Uterus (tissue), 2 donors: ENCODE measurements around the gene PTPRD.

Source experiments
- POLR2A ChIP-seq, 2 donors: fragments of 450-650 bp; IDR thresholded peaks; one replicate each; pipeline ENCODE4 v1.6.1; 2016; ENCODE audit warnings: antibody characterized with exemption in 2 of 2, mild to moderate bottlenecking in 1 of 2, moderate library complexity in 1 of 2
- TF ChIP-seq, protein P1 (sequence below), 4 experiments: fragments of 200-600 bp in 2 of 4; fragments of 450-650 bp in 2 of 4; sonication (generic) in 2 of 4; IDR thresholded peaks; one replicate each; pipeline ENCODE4 v1.5.1; 2016 to 2019; ENCODE audit warnings: antibody characterized with exemption in 4 of 4, mild to moderate bottlenecking in 2 of 4, moderate library complexity in 1 of 4

GRCh38 chr9:8750639-8751051, 1862.2 kb downstream of the PTPRD start:
- TF ChIP-seq, protein P1, sequence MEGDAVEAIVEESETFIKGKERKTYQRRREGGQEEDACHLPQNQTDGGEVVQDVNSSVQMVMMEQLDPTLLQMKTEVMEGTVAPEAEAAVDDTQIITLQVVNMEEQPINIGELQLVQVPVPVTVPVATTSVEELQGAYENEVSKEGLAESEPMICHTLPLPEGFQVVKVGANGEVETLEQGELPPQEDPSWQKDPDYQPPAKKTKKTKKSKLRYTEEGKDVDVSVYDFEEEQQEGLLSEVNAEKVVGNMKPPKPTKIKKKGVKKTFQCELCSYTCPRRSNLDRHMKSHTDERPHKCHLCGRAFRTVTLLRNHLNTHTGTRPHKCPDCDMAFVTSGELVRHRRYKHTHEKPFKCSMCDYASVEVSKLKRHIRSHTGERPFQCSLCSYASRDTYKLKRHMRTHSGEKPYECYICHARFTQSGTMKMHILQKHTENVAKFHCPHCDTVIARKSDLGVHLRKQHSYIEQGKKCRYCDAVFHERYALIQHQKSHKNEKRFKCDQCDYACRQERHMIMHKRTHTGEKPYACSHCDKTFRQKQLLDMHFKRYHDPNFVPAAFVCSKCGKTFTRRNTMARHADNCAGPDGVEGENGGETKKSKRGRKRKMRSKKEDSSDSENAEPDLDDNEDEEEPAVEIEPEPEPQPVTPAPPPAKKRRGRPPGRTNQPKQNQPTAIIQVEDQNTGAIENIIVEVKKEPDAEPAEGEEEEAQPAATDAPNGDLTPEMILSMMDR (IDR thresholded peaks at IDR 0.05) = no peak
- no peak for TF ChIP-seq POLR2A (IDR thresholded peaks at IDR 0.05)
